ENCODE results near the gene TBCK.
"Not testable (repeated sequence)": the region's sequence is repeated elsewhere in the genome, so short reads cannot be mapped to it uniquely, and the experiment has no call there.

Gene TBCK

GRCh38 chr4:106208481-106209460, 107.2 kb downstream of the TBCK start:
- DNase-seq = no peak

GRCh38 chr4:106201373-106201772, 114.6 kb downstream of the TBCK start:
- no peak for DNase-seq

- DNase-seq = no peak
These were observed 120.5 kb downstream of the TBCK start for GRCh38 chr4:106195435-106195950.

- no peak for DNase-seq
These were observed 121.2 kb downstream of the TBCK start for GRCh38 chr4:106194801-106195200.

GRCh38 chr4:106192131-106192530, 123.9 kb downstream of the TBCK start:
- no peak for DNase-seq

GRCh38 chr4:106186201-106186600, 129.8 kb downstream of the TBCK start:
- no peak for DNase-seq

- no peak for DNase-seq
These were observed 132.5 kb downstream of the TBCK start for GRCh38 chr4:106183551-106183950.

- no peak for DNase-seq
These were observed 143.1 kb downstream of the TBCK start for GRCh38 chr4:106172861-106173260.

- DNase-seq = no peak
These were observed 150.5 kb downstream of the TBCK start for GRCh38 chr4:106165351-106166010.

GRCh38 chr4:106162278-106162677, 153.7 kb downstream of the TBCK start:
- DNase-seq = no peak

- no peak for DNase-seq
These were observed 155.4 kb downstream of the TBCK start for GRCh38 chr4:106160560-106160959.

- no peak for DNase-seq
These were observed 166.1 kb downstream of the TBCK start for GRCh38 chr4:106149911-106150310.

GRCh38 chr4:106149026-106149425, 167.0 kb downstream of the TBCK start:
- DNase-seq = no peak

GRCh38 chr4:106142616-106143127, 173.3 kb downstream of the TBCK start:
- DNase-seq = no peak

GRCh38 chr4:106140601-106141000, 175.4 kb downstream of the TBCK start:
- DNase-seq = no peak

GRCh38 chr4:106136777-106137331, 179.2 kb downstream of the TBCK start:
- no peak for DNase-seq

- DNase-seq = no peak
These were observed 184.0 kb downstream of the TBCK start for GRCh38 chr4:106132045-106132444.

GRCh38 chr4:106126062-106126461, 189.9 kb downstream of the TBCK start:
- no peak for DNase-seq

GRCh38 chr4:106119949-106120555, 196.0 kb downstream of the TBCK start:
- DNase-seq = not testable (repeated sequence)

- no peak for DNase-seq
These were observed 200.0 kb downstream of the TBCK start for GRCh38 chr4:106116025-106116424.

GRCh38 chr4:106114270-106114669, 201.7 kb downstream of the TBCK start:
- DNase-seq = no peak

GRCh38 chr4:106111778-106112469, 204.1 kb downstream of the TBCK start:
- DNase-seq = not testable (repeated sequence)
